OCI-LY7 (cell line): Measurements from ENCODE around the gene PCDH1. TPM values are rescaled to one million over a fixed set of nuclear protein-coding genes. Genes with fewer than 3 reads are reported as not detected.

Experiments
- BruUV-seq: library from RNA; stranded (reverse); fragments of 400-500 nt; replicated peaks from 2 replicates; lab custom pipeline; 2021; lab: Mats Ljungman, UMichigan
- CTCF ChIA-PET: fragments of 300-600 bp; sonication (Branson Sonifier 250); formaldehyde crosslinking; loops from one replicate; lab custom pipeline; 2022; ENCODE audit warnings: antibody characterized with exemption; ENCODE audit not compliant: unreplicated experiment; lab: Charles Lee
- POLR2A ChIA-PET: fragments of 300-600 bp; sonication (Branson Sonifier 250); formaldehyde crosslinking; loops from one replicate; lab custom pipeline; 2022; ENCODE audit warnings: antibody characterized with exemption; lab: Charles Lee
- DNase-seq: peaks from one replicate; pipeline ENCODE4 v3.0.0-alpha.2; 2015; ENCODE audit warnings: low spot score
- H2AFZ ChIP-seq: fragments of 200-600 bp; sonication (generic), shearing (Covaris generic); 2 replicates; pipeline ENCODE4 v1.6.1; 2014; ENCODE audit warnings: mild to moderate bottlenecking, antibody characterized with exemption, low read length, moderate library complexity
- H3K27ac ChIP-seq: fragments of 200-600 bp; sonication (generic); 2 replicates; pipeline ENCODE4 v1.5.1; 2014; ENCODE audit warnings: mixed run types, low read depth, mild to moderate bottlenecking, moderate library complexity, low read length, inconsistent platforms; ENCODE audit not compliant: poor library complexity, severe bottlenecking
- H3K36me3 ChIP-seq: fragments of 200-600 bp; sonication (generic); 2 replicates; pipeline ENCODE4 v1.6.1; 2014; ENCODE audit warnings: mild to moderate bottlenecking, antibody characterized with exemption, low read length, moderate library complexity, mixed read lengths; ENCODE audit not compliant: insufficient read depth
- H3K4me1 ChIP-seq: fragments of 200-600 bp; sonication (generic); 2 replicates; pipeline ENCODE4 v1.5.1; 2014; ENCODE audit warnings: mild to moderate bottlenecking, low read length; ENCODE audit not compliant: insufficient read depth, poor library complexity, severe bottlenecking
- H3K4me2 ChIP-seq: fragments of 200-600 bp; sonication (generic); 2 replicates; pipeline ENCODE4 v1.6.1; 2014; ENCODE audit warnings: mild to moderate bottlenecking, low read length
- H3K4me3 ChIP-seq: fragments of 200-600 bp; sonication (generic); 2 replicates; pipeline ENCODE4 v1.5.1; 2014; ENCODE audit warnings: mild to moderate bottlenecking, low read depth, low read length; ENCODE audit not compliant: poor library complexity, severe bottlenecking
- H3K79me2 ChIP-seq: fragments of 200-600 bp; sonication (generic); 2 replicates; pipeline ENCODE4 v1.6.1; 2016; ENCODE audit warnings: low read depth, mild to moderate bottlenecking, low read length, moderate library complexity, mixed read lengths; ENCODE audit not compliant: insufficient read depth
- H3K9me2 ChIP-seq: fragments of 200-600 bp; sonication (generic); 2 replicates; pipeline ENCODE4 v1.6.1; 2016; ENCODE audit warnings: mild to moderate bottlenecking, low read length, mixed read lengths; ENCODE audit not compliant: insufficient read depth
- H3K9me3 ChIP-seq: fragments of 200-600 bp; sonication (generic); 2 replicates; pipeline ENCODE4 v1.6.1; 2014; ENCODE audit warnings: mild to moderate bottlenecking, mixed run types, low read length, mixed read lengths
- H4K20me1 ChIP-seq: fragments of 200-600 bp; sonication (generic); 2 replicates; pipeline ENCODE4 v1.6.1; 2014; ENCODE audit warnings: mild to moderate bottlenecking, antibody characterized with exemption, low read length, moderate library complexity, mixed read lengths; ENCODE audit not compliant: insufficient read depth
- CTCF ChIP-seq: fragments of 200-600 bp; sonication (generic); conservative IDR thresholded peaks from 2 replicates; pipeline ENCODE4 v1.5.1; 2014; ENCODE audit warnings: mild to moderate bottlenecking, antibody characterized with exemption, low read length, moderate library complexity, mixed read lengths
- EZH2phosphoT487 ChIP-seq: fragments of 200-600 bp; sonication (generic); IDR thresholded peaks from 2 replicates; pipeline ENCODE4 v1.6.1; 2018; ENCODE audit warnings: low read depth, borderline replicate concordance, mild to moderate bottlenecking, mixed run types, antibody characterized with exemption, low read length, moderate library complexity, mixed read lengths
- intact Hi-C: fragments of 100-400 bp; cut with micrococcal nuclease; formaldehyde crosslinking; loops from one replicate; pipeline ENCODE4 v1.10.0; 2022; ENCODE audit not compliant: unreplicated experiment
- total RNA-seq, 2 experiments: library from RNA; depleted of rRNA in 1 of 2; stranded (reverse); fragments of >200 nt in 1 of 2; shearing (Covaris generic) in 1 of 2; gene quantifications; 2 replicates each; pipeline ENCODE4 v1.2.3, GENCODE V29; 2014 to 2022

PCDH1 gene
- total RNA-seq, 2 experiments from 2014 or later, result not detected

- no TSS peak for BruUV-seq
- CTCF ChIA-PET, result no interaction called here
- Histone ChIP-seq H3K9me2 (no peaks in the 10 kb centered on the region), H3K9me3 (no peaks in the 10 kb centered on the region), H4K20me1 (no peaks in the 10 kb centered on the region), H2AFZ (no peak overlapping the region), H3K27ac (no peak overlapping the region), H3K79me2 (no peaks in the 10 kb centered on the region), H3K36me3 (no peaks in the 10 kb centered on the region), H3K4me1 (no peaks in the 10 kb centered on the region), H3K4me3 (no peak overlapping the region), H3K4me2 (no peak overlapping the region)
- DNase-seq, result no peak
- POLR2A ChIA-PET, result no interaction called here
- intact Hi-C loops, result no loop called here
- TF ChIP-seq CTCF (no peak), EZH2phosphoT487 (no peak)
Observed at GRCh38 chr5:141904551-141904950, 26.3 kb upstream of the PCDH1 start.

DNA sequence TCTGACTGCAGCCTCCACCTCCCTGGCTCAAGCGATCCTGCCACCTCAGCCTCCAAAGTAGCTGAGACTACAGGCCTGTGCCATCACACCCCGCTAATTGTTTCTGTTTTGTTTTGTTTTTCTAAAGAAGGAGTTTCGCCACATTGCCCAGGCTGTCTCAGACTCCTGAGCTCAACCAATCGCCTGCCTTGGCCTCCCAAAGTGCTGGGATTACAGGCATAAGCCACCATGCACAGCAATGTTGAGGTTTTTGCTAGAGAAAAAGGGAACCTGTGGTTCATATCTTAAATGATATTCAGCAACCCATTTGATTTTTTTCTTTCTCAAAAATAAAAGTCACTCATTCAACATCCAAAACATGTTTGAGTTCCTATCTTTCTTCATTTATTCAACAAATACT, 25.1 kb upstream of the PCDH1 start:
- CTCF ChIA-PET, result no interaction called here
- DNase-seq, result no peak

More for the DNA sequence above, 25.1 kb upstream of the PCDH1 start:
- Histone ChIP-seq H3K36me3 (no peaks in the 10 kb centered on the region), H3K9me2 (no peaks in the 10 kb centered on the region), H3K27ac (no peak overlapping the region), H4K20me1 (no peaks in the 10 kb centered on the region), H3K4me2 (no peak overlapping the region), H2AFZ (no peak overlapping the region), H3K79me2 (no peaks in the 10 kb centered on the region), H3K4me1 (no peaks in the 10 kb centered on the region), H3K4me3 (no peak overlapping the region), H3K9me3 (no peaks in the 10 kb centered on the region)
- TF ChIP-seq CTCF (no peak), EZH2phosphoT487 (no peak)
- POLR2A ChIA-PET, result interaction anchor here (0.6 to 1.2 kb wide), 3 partner anchors 13 to 45 kb away, joined by 4 to 8 read pairs (median 4); no protein-coding TSS in a partner anchor
- intact Hi-C loops, result no loop called here
- BruUV-seq, result no TSS peak
